Measurements from ENCODE around the gene AQP10.

DNA sequence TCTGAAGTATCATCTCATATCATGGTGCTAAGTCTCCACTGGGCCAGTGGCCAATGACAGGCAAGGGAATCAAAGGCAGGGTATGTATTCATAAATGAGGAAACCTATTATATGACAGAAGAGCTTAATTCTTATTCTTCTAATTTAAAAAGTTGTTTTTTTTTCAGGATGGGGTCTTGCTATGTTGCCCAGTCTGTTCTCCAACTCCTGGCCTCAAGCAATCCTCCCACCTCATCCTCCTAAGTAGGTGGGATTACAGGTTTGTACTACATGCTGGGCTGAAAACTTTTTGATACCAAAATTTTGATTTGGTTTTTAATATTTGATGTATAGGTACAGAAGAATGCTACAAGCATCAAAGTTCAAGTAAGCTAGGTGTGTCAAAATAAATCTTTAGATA is 39.4 kb downstream of the AQP10 start:
- TF ChIP-seq FOXM1 (IDR thresholded peaks at IDR 0.05; ENCODE audit: low read depth) (no peak), CTCF (IDR thresholded peaks at IDR 0.05) (no peak), EP300 (IDR thresholded peaks at IDR 0.05; ENCODE audit: borderline replicate concordance in 1 of 2, low read depth in 1 of 2, low read length in 1 of 2) (no peak), REST (IDR thresholded peaks at IDR 0.05; ENCODE audit: low read depth, low read length) (no peak), POLR2AphosphoS5 (IDR thresholded peaks at IDR 0.05; ENCODE audit: low read depth, low read length) (no peak)
